ENCODE data around the gene OR8D2. TPM values are rescaled to one million over a fixed set of nuclear protein-coding genes. Genes with fewer than 3 reads are reported as not detected.

OR8D2 gene
- not detected for total RNA-seq
- long read RNA-seq = 0 reads

DNA sequence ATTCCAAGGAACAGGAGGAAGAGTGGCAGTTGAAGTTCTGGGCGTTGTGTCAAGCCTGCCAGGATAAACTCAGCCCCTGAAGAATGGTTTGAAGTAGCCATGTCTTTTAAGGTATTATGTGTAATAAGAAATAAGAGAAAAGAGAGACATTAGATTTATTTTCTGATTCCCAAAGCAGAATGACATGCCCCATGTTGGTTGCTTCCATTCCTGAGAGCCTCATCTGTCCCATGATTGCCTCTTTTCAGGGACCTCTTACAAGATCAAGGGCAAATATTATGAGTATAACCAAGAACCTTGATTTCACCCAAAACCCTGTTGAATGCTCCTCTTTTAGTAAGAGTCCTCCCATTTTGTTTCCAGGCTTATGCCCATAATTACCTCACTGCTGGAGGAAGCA, at the start of gene OR8D2:
Gene OR8D2, minus strand, starts transcription at position 101 of the 400 bp plus-strand sequence. Its CDS starts 0 bp downstream, at position 101.
- no peak for ATAC-seq
- DNase-seq = no peak

GRCh38 chr11:124359566-124359965, 39.6 kb upstream of the OR8D2 start:
- Histone ChIP-seq H3K9me3 (no peaks in the 10 kb centered on the region), H3K27ac (no peak overlapping the region)

More for the DNA sequence above, at the start of gene OR8D2:
- no peaks in the 10 kb centered on the region for H3K9me3 ChIP-seq
- no peak for TF ChIP-seq CTCF (IDR thresholded peaks at IDR 0.05)
- H3K4me3 ChIP-seq = no peak within 1 kb of the TSS
- H3K4me1 ChIP-seq = no peaks in the 10 kb centered on the region
- H3K27ac ChIP-seq = no peak within 1 kb of the TSS
- H3K27me3 ChIP-seq (ENCODE audit: low read depth) = no peaks in the 10 kb centered on the region
- H3K36me3 ChIP-seq = no peaks in the 10 kb centered on the region
- intact Hi-C loops (cut with DNase I) = no loop called here

DNA sequence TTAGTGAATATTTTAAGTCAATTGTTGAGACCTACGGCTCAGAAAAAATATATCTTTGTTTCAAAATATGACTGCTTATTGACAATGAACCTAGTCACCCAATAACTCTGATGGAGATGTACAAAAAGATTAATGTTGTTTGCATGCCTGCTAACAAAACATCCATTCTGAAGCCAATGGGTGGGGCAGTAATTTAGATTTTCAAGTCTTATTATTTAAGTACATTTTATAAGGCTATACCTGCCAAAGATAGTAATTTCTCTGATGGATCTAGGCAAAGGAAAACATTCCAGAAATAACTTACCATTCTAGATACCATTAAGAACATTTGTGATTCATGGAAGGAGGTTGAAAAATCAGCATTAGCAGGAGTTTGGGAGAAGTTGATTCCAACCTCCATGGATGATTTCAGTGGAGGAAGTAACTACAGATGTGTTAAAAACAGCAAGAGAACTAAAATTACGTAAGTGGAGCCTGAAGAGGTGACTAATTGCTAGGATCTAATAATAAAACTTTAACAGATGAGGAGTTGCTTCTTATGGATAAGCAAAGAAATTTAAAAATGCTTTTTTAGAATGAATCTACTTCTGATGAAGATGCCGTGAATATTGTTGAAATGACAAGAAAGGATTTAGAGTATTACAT, 26.4 kb upstream of the OR8D2 start:
- Histone ChIP-seq H3K36me3 (no peaks in the 10 kb centered on the region), H3K27me3 (ENCODE audit: low read depth) (no peaks in the 10 kb centered on the region), H3K4me1 (no peaks in the 10 kb centered on the region), H3K27ac (no peak overlapping the region), H3K4me3 (no peak overlapping the region), H3K9me3 (no peaks in the 10 kb centered on the region)
- intact Hi-C loops (cut with DNase I) = no loop called here
- ATAC-seq (no peak), DNase-seq (no peak)
- no peak for TF ChIP-seq CTCF (IDR thresholded peaks at IDR 0.05)

More at GRCh38 chr11:124359566-124359965, 39.6 kb upstream of the OR8D2 start:
- no peak for DNase-seq
- Histone ChIP-seq H3K27me3 (ENCODE audit: low read depth) (no peaks in the 10 kb centered on the region), H3K4me1 (no peaks in the 10 kb centered on the region), H3K36me3 (no peaks in the 10 kb centered on the region), H3K4me3 (no peak overlapping the region)
- intact Hi-C loops (cut with DNase I) = no loop called here
- no peak for TF ChIP-seq CTCF (IDR thresholded peaks at IDR 0.05)
- ATAC-seq = no peak

GRCh38 chr11:124344346-124344745, 24.3 kb upstream of the OR8D2 start:
- DNase-seq (no peak), ATAC-seq (no peak)
- no peaks in the 10 kb centered on the region for H3K9me3 ChIP-seq
- no peaks in the 10 kb centered on the region for H3K36me3 ChIP-seq
- H3K27ac ChIP-seq = no peak overlapping the region
- no peaks in the 10 kb centered on the region for H3K27me3 ChIP-seq (ENCODE audit: low read depth)
- H3K4me1 ChIP-seq = no peaks in the 10 kb centered on the region
- no peak for TF ChIP-seq CTCF (IDR thresholded peaks at IDR 0.05)
- intact Hi-C loops (cut with DNase I) = no loop called here
- no peak overlapping the region for H3K4me3 ChIP-seq

- no peak for ATAC-seq
- DNase-seq = no peak
- intact Hi-C loops (cut with DNase I) = no loop called here
Measured at GRCh38 chr11:124340142-124340447, 20.1 kb upstream of the OR8D2 start.

More at GRCh38 chr11:124340142-124340447, 20.1 kb upstream of the OR8D2 start:
- Histone ChIP-seq H3K27me3 (ENCODE audit: low read depth) (no peaks in the 10 kb centered on the region), H3K27ac (no peak overlapping the region), H3K36me3 (no peaks in the 10 kb centered on the region), H3K4me3 (no peak overlapping the region), H3K4me1 (no peaks in the 10 kb centered on the region), H3K9me3 (no peaks in the 10 kb centered on the region)
- TF ChIP-seq CTCF (IDR thresholded peaks at IDR 0.05) = no peak
